Panc1 (cell line): ENCODE measurements around the gene HNRNPDL. TPM values are rescaled to one million over a fixed set of nuclear protein-coding genes. Genes with fewer than 3 reads are reported as not detected.

Source experiments
- ATAC-seq: fragments of 200-7000 bp; cut with Tn5 transposase; 2 replicates; pipeline ENCODE4 v1.9.1; 2020; ENCODE audit warnings: mild to moderate bottlenecking, moderate library complexity
- BruUV-seq: library from RNA; stranded (reverse); fragments of 400-500 nt; replicated peaks from 2 replicates; lab custom pipeline; 2021; lab: Mats Ljungman, UMichigan
- CTCF ChIA-PET: fragments of 300-600 bp; sonication (Branson Sonifier 250); formaldehyde crosslinking; loops from one replicate; lab custom pipeline; 2022; ENCODE audit warnings: antibody characterized with exemption; lab: Charles Lee
- POLR2A ChIA-PET: fragments of 300-600 bp; sonication (Branson Sonifier 250); formaldehyde crosslinking; loops from one replicate; lab custom pipeline; 2022; ENCODE audit warnings: antibody characterized with exemption; lab: Charles Lee
- DNase-seq: peaks from one replicate; pipeline ENCODE4 v3.0.0-alpha.2; 2010; ENCODE audit warnings: low read depth, low spot score
- H3K27ac ChIP-seq: 2 replicates; pipeline ENCODE4 v1.5.1; 2011; ENCODE audit warnings: mild to moderate bottlenecking, low read length, inconsistent platforms
- H3K27me3 ChIP-seq: fragments of 200-500 bp; sonication (Bioruptor generic); 2 replicates; pipeline ENCODE4 v1.6.0; 2014; ENCODE audit warnings: low read length, inconsistent platforms; ENCODE audit not compliant: control insufficient read depth, insufficient read depth
- H3K36me3 ChIP-seq: fragments of 200-500 bp; sonication (Bioruptor generic); 2 replicates; pipeline ENCODE4 v1.5.1; 2014; ENCODE audit warnings: inconsistent platforms, mild to moderate bottlenecking, low read length, moderate library complexity; ENCODE audit not compliant: control insufficient read depth, insufficient read depth
- H3K4me1 ChIP-seq: 2 replicates; pipeline ENCODE4 v1.5.1; 2011; ENCODE audit warnings: inconsistent platforms, mild to moderate bottlenecking, low read length, moderate library complexity; ENCODE audit not compliant: control insufficient read depth, insufficient read depth
- H3K4me3 ChIP-seq, 2 experiments: 2 replicates each; pipeline ENCODE4 v1.5.1; 2011 to 2012; ENCODE audit warnings: low read depth in 2 of 2, low read length in 2 of 2, mild to moderate bottlenecking in 2 of 2, inconsistent platforms in 1 of 2, moderate library complexity in 1 of 2
- H3K9me3 ChIP-seq: fragments of 200-500 bp; sonication (Bioruptor generic); 2 replicates; pipeline ENCODE4 v1.5.1; 2014; ENCODE audit warnings: low read depth, mild to moderate bottlenecking, inconsistent platforms, low read length, moderate library complexity; ENCODE audit not compliant: control insufficient read depth, insufficient read depth
- CTCF ChIP-seq: fragments of 450-650 bp; IDR thresholded peaks from 2 replicates; pipeline ENCODE4 v1.5.1; 2017; ENCODE audit warnings: mild to moderate bottlenecking
- POLR2AphosphoS5 ChIP-seq: IDR thresholded peaks from 2 replicates; pipeline ENCODE4 v1.6.1; 2012; ENCODE audit warnings: mild to moderate bottlenecking, low read depth, low read length, moderate library complexity
- REST ChIP-seq, 2 experiments: IDR thresholded peaks; 2 replicates each; pipeline ENCODE4 v1.6.1; 2011 to 2012; ENCODE audit warnings: low read depth in 2 of 2, control low read depth in 1 of 2, low read length in 1 of 2, mild to moderate bottlenecking in 1 of 2, moderate library complexity in 1 of 2; ENCODE audit not compliant: insufficient read depth in 1 of 2
- SIN3A ChIP-seq: IDR thresholded peaks from 2 replicates; pipeline ENCODE4 v1.6.1; 2012; ENCODE audit warnings: low read depth, mild to moderate bottlenecking, low read length, moderate library complexity, borderline replicate concordance; ENCODE audit not compliant: insufficient read depth
- TCF7L2 ChIP-seq: IDR thresholded peaks from 2 replicates; pipeline ENCODE4 v1.6.1; 2011; ENCODE audit warnings: mild to moderate bottlenecking, low read depth, low read length, inconsistent platforms
- in situ Hi-C: cut with HindIII; loops from 2 replicates; pipeline ENCODE4 v1.10.0; 2016; ENCODE audit warnings: low sequenced_read_pairs, low pct_unique_long_range_greater_than_20kb
- intact Hi-C: fragments of 100-400 bp; cut with micrococcal nuclease; formaldehyde crosslinking; loops from one replicate; pipeline ENCODE4 v1.10.0; 2022; ENCODE audit not compliant: unreplicated experiment
- total RNA-seq: library from RNA; stranded (reverse); gene quantifications from one replicate; pipeline ENCODE4 v1.2.1, GENCODE V29; 2021; ENCODE audit not compliant: unreplicated experiment

The HNRNPDL gene
- total RNA-seq, 1 experiment from 2014 or later = 146 TPM

- Histone ChIP-seq H3K36me3 (peaks cover 9% of the 10 kb centered on the region; the same call in 1 of the 2 replicates), H3K9me3 (no peaks in the 10 kb centered on the region), H3K4me1 (no peaks in the 10 kb centered on the region), H3K27ac (no peak overlapping the region), H3K27me3 (no peaks in the 10 kb centered on the region), H3K4me3 (no peak overlapping the region)
- ATAC-seq (no peak), DNase-seq (no peak)
- in situ Hi-C loops (no loop called here), intact Hi-C loops (no loop called here)
- POLR2A ChIA-PET = no interaction called here
- CTCF ChIA-PET = no interaction called here
- no TSS peak for BruUV-seq
- TF ChIP-seq POLR2AphosphoS5 (no peak), REST (IDR thresholded peaks at IDR 0.05; ENCODE audit: insufficient read depth in 1 of 2, low read depth in 2 of 2, low read length in 1 of 2) (no peak), CTCF (no peak), SIN3A (no peak), TCF7L2 (no peak)
Observed at GRCh38 chr4:82457266-82457665, 27.0 kb upstream of the HNRNPDL start.

- Histone ChIP-seq H3K27ac (no peak overlapping the region), H3K27me3 (no peaks in the 10 kb centered on the region), H3K36me3 (peaks cover 9% of the 10 kb centered on the region; the same call in 1 of the 2 replicates), H3K9me3 (no peaks in the 10 kb centered on the region), H3K4me1 (no peaks in the 10 kb centered on the region), H3K4me3 (no peak overlapping the region)
- ATAC-seq (no peak), DNase-seq (no peak)
- ChIA-PET POLR2A (no interaction called here), CTCF (no interaction called here)
- in situ Hi-C loops (no loop called here), intact Hi-C loops (no loop called here)
- BruUV-seq = no TSS peak
- TF ChIP-seq CTCF (no peak), REST (IDR thresholded peaks at IDR 0.05; ENCODE audit: insufficient read depth in 1 of 2, low read depth in 2 of 2, low read length in 1 of 2) (no peak), TCF7L2 (no peak), POLR2AphosphoS5 (no peak), SIN3A (no peak)
Observed at GRCh38 chr4:82452026-82452425, 21.8 kb upstream of the HNRNPDL start.
